Measurements from ENCODE around the gene UPF1.

UPF1 gene

GRCh38 chr19:18840288-18841267 is 8.8 kb downstream of the UPF1 start:
- no peaks in the 10 kb centered on the region for H3K9me3 ChIP-seq (ENCODE audit: control insufficient read depth in 2 of 2, low read length in 2 of 2)
- peak overlapping the region in 1 of 2 donors; percentile 22 for H3K4me3 ChIP-seq (ENCODE audit: low read length in 2 of 2)
- peaks cover 50% of the 10 kb centered on the region for H3K4me1 ChIP-seq (ENCODE audit: control insufficient read depth, insufficient read depth, low read length)
- no peaks in the 10 kb centered on the region for H3K27me3 ChIP-seq (ENCODE audit: control insufficient read depth in 1 of 2, insufficient read depth in 2 of 2, low read length in 2 of 2)
- peaks cover 7% of the 10 kb centered on the region in 2 donors for H3K36me3 ChIP-seq (ENCODE audit: control insufficient read depth in 2 of 2, insufficient read depth in 2 of 2, low read length in 2 of 2)
- H3K27ac ChIP-seq (ENCODE audit: low read length) = no peak overlapping the region
- no peak overlapping the region for H3K9ac ChIP-seq (ENCODE audit: low read length in 2 of 2)

- peaks cover 5 to 7% of the 10 kb centered on the region in 2 donors for H3K36me3 ChIP-seq (ENCODE audit: control insufficient read depth in 2 of 2, insufficient read depth in 2 of 2, low read length in 2 of 2)
- H3K9ac ChIP-seq (ENCODE audit: low read length in 2 of 2) = no peak overlapping the region
- H3K4me3 ChIP-seq (ENCODE audit: low read length in 2 of 2) = no peak overlapping the region
- H3K27me3 ChIP-seq (ENCODE audit: control insufficient read depth in 1 of 2, insufficient read depth in 2 of 2, low read length in 2 of 2) = no peaks in the 10 kb centered on the region
- H3K9me3 ChIP-seq (ENCODE audit: control insufficient read depth in 2 of 2, low read length in 2 of 2) = no peaks in the 10 kb centered on the region
- H3K27ac ChIP-seq (ENCODE audit: low read length) = no peak overlapping the region
- peaks cover 49% of the 10 kb centered on the region for H3K4me1 ChIP-seq (ENCODE audit: control insufficient read depth, insufficient read depth, low read length)
Measured at GRCh38 chr19:18841400-18841799, 9.6 kb downstream of the UPF1 start.

GRCh38 chr19:18842166-18842565 is 10.4 kb downstream of the UPF1 start:
- Histone ChIP-seq H3K36me3 (ENCODE audit: control insufficient read depth in 2 of 2, insufficient read depth in 2 of 2, low read length in 2 of 2) (peaks cover 5 to 7% of the 10 kb centered on the region in 2 donors), H3K9me3 (ENCODE audit: control insufficient read depth in 2 of 2, low read length in 2 of 2) (no peaks in the 10 kb centered on the region), H3K27me3 (ENCODE audit: control insufficient read depth in 1 of 2, insufficient read depth in 2 of 2, low read length in 2 of 2) (no peaks in the 10 kb centered on the region), H3K4me3 (ENCODE audit: low read length in 2 of 2) (no peak overlapping the region), H3K27ac (ENCODE audit: low read length) (no peak overlapping the region), H3K9ac (ENCODE audit: low read length in 2 of 2) (no peak overlapping the region), H3K4me1 (ENCODE audit: control insufficient read depth, insufficient read depth, low read length) (peaks cover 52% of the 10 kb centered on the region)

- no peaks in the 10 kb centered on the region for H3K9me3 ChIP-seq (ENCODE audit: control insufficient read depth in 2 of 2, low read length in 2 of 2)
- peaks cover 58% of the 10 kb centered on the region for H3K4me1 ChIP-seq (ENCODE audit: control insufficient read depth, insufficient read depth, low read length)
- no peak overlapping the region for H3K4me3 ChIP-seq (ENCODE audit: low read length in 2 of 2)
- H3K9ac ChIP-seq (ENCODE audit: low read length in 2 of 2) = no peak overlapping the region
- H3K27me3 ChIP-seq (ENCODE audit: control insufficient read depth in 1 of 2, insufficient read depth in 2 of 2, low read length in 2 of 2) = no peaks in the 10 kb centered on the region
- H3K27ac ChIP-seq (ENCODE audit: low read length) = no peak overlapping the region
- peaks cover 0 to 2% of the 10 kb centered on the region in 2 donors for H3K36me3 ChIP-seq (ENCODE audit: control insufficient read depth in 2 of 2, insufficient read depth in 2 of 2, low read length in 2 of 2)
Measured at GRCh38 chr19:18843960-18844359, 12.2 kb downstream of the UPF1 start.

- no peak overlapping the region for H3K4me3 ChIP-seq (ENCODE audit: low read length in 2 of 2)
- H3K27me3 ChIP-seq (ENCODE audit: control insufficient read depth in 1 of 2, insufficient read depth in 2 of 2, low read length in 2 of 2) = no peaks in the 10 kb centered on the region
- H3K27ac ChIP-seq (ENCODE audit: low read length) = no peak overlapping the region
- no peaks in the 10 kb centered on the region for H3K9me3 ChIP-seq (ENCODE audit: control insufficient read depth in 2 of 2, low read length in 2 of 2)
- H3K4me1 ChIP-seq (ENCODE audit: control insufficient read depth, insufficient read depth, low read length) = peaks cover 61% of the 10 kb centered on the region
- no peak overlapping the region for H3K9ac ChIP-seq (ENCODE audit: low read length in 2 of 2)
- peaks cover 0 to 2% of the 10 kb centered on the region in 2 donors for H3K36me3 ChIP-seq (ENCODE audit: control insufficient read depth in 2 of 2, insufficient read depth in 2 of 2, low read length in 2 of 2)
Measured at GRCh38 chr19:18844806-18845329, 13.1 kb downstream of the UPF1 start.

- Histone ChIP-seq H3K4me1 (ENCODE audit: control insufficient read depth, insufficient read depth, low read length) (peaks cover 59% of the 10 kb centered on the region), H3K27me3 (ENCODE audit: control insufficient read depth in 1 of 2, insufficient read depth in 2 of 2, low read length in 2 of 2) (no peaks in the 10 kb centered on the region), H3K4me3 (ENCODE audit: low read length in 2 of 2) (no peak overlapping the region), H3K9ac (ENCODE audit: low read length in 2 of 2) (no peak overlapping the region), H3K9me3 (ENCODE audit: control insufficient read depth in 2 of 2, low read length in 2 of 2) (no peaks in the 10 kb centered on the region), H3K36me3 (ENCODE audit: control insufficient read depth in 2 of 2, insufficient read depth in 2 of 2, low read length in 2 of 2) (peaks cover 8% of the 10 kb centered on the region in 2 donors), H3K27ac (ENCODE audit: low read length) (no peak overlapping the region)
Measured at GRCh38 chr19:18845961-18846360, 14.2 kb downstream of the UPF1 start.

GRCh38 chr19:18846862-18847548 is 15.2 kb downstream of the UPF1 start:
- peak overlapping the region in 1 of 2 donors; percentile 22 for H3K4me3 ChIP-seq (ENCODE audit: low read length in 2 of 2)

GRCh38 chr19:18847549-18848463 is 16.0 kb downstream of the UPF1 start:
- H3K9ac ChIP-seq (ENCODE audit: low read length in 2 of 2) = no peak overlapping the region
- H3K27ac ChIP-seq (ENCODE audit: low read length) = peak overlapping the region; percentile 31
- no peaks in the 10 kb centered on the region for H3K27me3 ChIP-seq (ENCODE audit: control insufficient read depth in 1 of 2, insufficient read depth in 2 of 2, low read length in 2 of 2)
- H3K36me3 ChIP-seq (ENCODE audit: control insufficient read depth in 2 of 2, insufficient read depth in 2 of 2, low read length in 2 of 2) = peaks cover 21 to 26% of the 10 kb centered on the region in 2 donors
- H3K9me3 ChIP-seq (ENCODE audit: control insufficient read depth in 2 of 2, low read length in 2 of 2) = no peaks in the 10 kb centered on the region
- peaks cover 50% of the 10 kb centered on the region for H3K4me1 ChIP-seq (ENCODE audit: control insufficient read depth, insufficient read depth, low read length)
- H3K4me3 ChIP-seq (ENCODE audit: low read length in 2 of 2) = peak overlapping the region in 1 of 2 donors; percentile 22

More at GRCh38 chr19:18846862-18847548, 15.2 kb downstream of the UPF1 start:
- Histone ChIP-seq H3K9ac (ENCODE audit: low read length in 2 of 2) (peak overlapping the region in 1 of 2 donors; percentile 42), H3K36me3 (ENCODE audit: control insufficient read depth in 2 of 2, insufficient read depth in 2 of 2, low read length in 2 of 2) (peaks cover 15 to 19% of the 10 kb centered on the region in 2 donors), H3K9me3 (ENCODE audit: control insufficient read depth in 2 of 2, low read length in 2 of 2) (no peaks in the 10 kb centered on the region), H3K27ac (ENCODE audit: low read length) (peak overlapping the region; percentile 31), H3K27me3 (ENCODE audit: control insufficient read depth in 1 of 2, insufficient read depth in 2 of 2, low read length in 2 of 2) (no peaks in the 10 kb centered on the region), H3K4me1 (ENCODE audit: control insufficient read depth, insufficient read depth, low read length) (peaks cover 54% of the 10 kb centered on the region)

- H3K36me3 ChIP-seq (ENCODE audit: control insufficient read depth in 2 of 2, insufficient read depth in 2 of 2, low read length in 2 of 2) = peaks cover 34 to 35% of the 10 kb centered on the region in 2 donors
Measured at GRCh38 chr19:18848878-18849661, 17.3 kb downstream of the UPF1 start.

More at GRCh38 chr19:18848878-18849661, 17.3 kb downstream of the UPF1 start:
- Histone ChIP-seq H3K27me3 (ENCODE audit: control insufficient read depth in 1 of 2, insufficient read depth in 2 of 2, low read length in 2 of 2) (no peaks in the 10 kb centered on the region), H3K4me3 (ENCODE audit: low read length in 2 of 2) (peak overlapping the region in 1 of 2 donors; percentile 8), H3K4me1 (ENCODE audit: control insufficient read depth, insufficient read depth, low read length) (peaks cover 43% of the 10 kb centered on the region), H3K9ac (ENCODE audit: low read length in 2 of 2) (peak overlapping the region in 1 of 2 donors; percentile 13), H3K9me3 (ENCODE audit: control insufficient read depth in 2 of 2, low read length in 2 of 2) (no peaks in the 10 kb centered on the region), H3K27ac (ENCODE audit: low read length) (peak overlapping the region; percentile 41)
